Left ventricle myocardium inferior (tissue), 1 donor: ENCODE data around the gene MAGEA8. TPM values are rescaled to one million over a fixed set of nuclear protein-coding genes. Genes with fewer than 3 reads are reported as not detected.
"Not testable (repeated sequence)": the region's sequence is repeated elsewhere in the genome, so short reads cannot be mapped to it uniquely, and the experiment has no call there.

Experiments
- DNase-seq: peaks from one replicate; pipeline ENCODE4 v3.0.0-alpha.2; 2020
- H3K27ac ChIP-seq: fragments of 200-600 bp; replicated peaks from 2 replicates; pipeline ENCODE4 v1.8.0; 2021
- H3K27me3 ChIP-seq: fragments of 200-600 bp; 2 replicates; pipeline ENCODE4 v1.8.0; 2021; ENCODE audit warnings: low read depth
- H3K36me3 ChIP-seq: fragments of 200-600 bp; 2 replicates; pipeline ENCODE4 v1.8.0; 2021
- H3K4me1 ChIP-seq: fragments of 200-600 bp; 2 replicates; pipeline ENCODE4 v1.8.0; 2021
- H3K4me3 ChIP-seq: fragments of 200-600 bp; 2 replicates; pipeline ENCODE4 v1.8.0; 2021; ENCODE audit warnings: mild to moderate bottlenecking, moderate library complexity
- H3K9me3 ChIP-seq: fragments of 200-600 bp; replicated peaks from 2 replicates; pipeline ENCODE4 v1.8.0; 2021
- intact Hi-C: fragments of 100-400 bp; cut with micrococcal nuclease; formaldehyde crosslinking; loops from one replicate; pipeline ENCODE4 v1.11.0; 2022
- total RNA-seq: library from RNA; stranded (reverse); fragmentation: NEBNext Ultra II Directional; extraction: Animal tissue kit (Norgen Biotek cat#: 25700); gene quantifications from one replicate; pipeline ENCODE4 v1.2.1, GENCODE V29; 2021
- donor health status: DM: no; HTN: yes; CAD: no; lungs with severe emphysema.

MAGEA8 gene
- total RNA-seq, 1 donor from 2014 or later: not detected

DNA sequence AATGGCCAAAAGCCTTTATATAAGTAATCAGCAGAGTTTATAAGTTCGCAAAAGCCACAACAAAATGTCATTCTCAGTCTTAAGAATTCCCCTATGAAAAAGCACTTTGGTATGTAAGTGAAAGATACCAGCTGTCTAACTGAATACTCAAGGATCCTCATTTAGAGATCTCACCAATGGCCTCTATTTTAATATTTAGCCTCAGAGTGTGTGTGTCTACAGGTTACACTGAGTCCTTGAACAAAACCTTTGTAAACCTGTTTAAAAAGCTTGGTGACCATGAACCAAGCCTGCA lies 46.9 kb downstream of the MAGEA8 start:
- H3K27ac ChIP-seq, H3K9me3 ChIP-seq, DNase-seq, H3K27me3 ChIP-seq, intact Hi-C loops, H3K4me3 ChIP-seq, H3K4me1 ChIP-seq, H3K36me3 ChIP-seq: not testable (repeated sequence)

DNA sequence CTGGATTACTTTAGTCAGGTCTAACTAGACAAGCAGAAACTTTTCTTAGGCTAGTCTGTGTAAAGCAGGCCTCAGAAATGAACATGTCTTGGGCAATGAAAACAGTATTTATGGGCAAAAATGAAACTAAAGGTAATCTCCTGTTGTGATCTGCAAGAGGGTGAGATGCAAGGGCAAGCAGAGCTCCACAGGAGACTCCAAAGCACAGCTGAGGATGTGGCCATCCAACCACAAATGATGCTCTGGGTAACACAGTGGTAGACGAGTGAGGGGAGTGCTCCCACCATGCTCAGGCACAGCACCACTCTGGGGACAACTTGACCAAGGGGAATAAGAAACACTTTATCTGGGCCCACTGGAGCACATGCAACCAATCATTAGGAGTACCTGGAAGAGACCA lies 47.7 kb downstream of the MAGEA8 start:
- H3K9me3 ChIP-seq, H3K27ac ChIP-seq, H3K36me3 ChIP-seq, H3K4me1 ChIP-seq, H3K4me3 ChIP-seq, DNase-seq, H3K27me3 ChIP-seq, intact Hi-C loops: not testable (repeated sequence)

DNA sequence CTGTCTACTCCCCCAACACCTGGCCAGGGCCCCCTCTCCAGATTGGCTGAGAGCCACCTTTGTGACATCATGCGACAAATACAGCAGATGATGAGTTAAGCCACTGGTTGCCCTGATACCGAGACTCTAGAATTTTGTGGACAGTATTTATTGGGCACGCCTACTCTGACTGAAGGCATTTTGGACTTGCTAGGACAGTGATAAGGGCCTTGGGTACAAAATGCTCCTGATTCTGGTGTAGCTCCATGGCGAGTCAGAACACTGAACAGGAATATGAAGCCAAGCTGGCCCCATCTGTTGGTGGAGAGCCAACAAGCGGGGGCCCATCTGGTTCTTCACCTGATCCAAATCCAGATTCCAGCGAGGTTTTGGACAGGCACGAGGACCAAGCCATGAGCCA lies 48.4 kb downstream of the MAGEA8 start, which contains the start of gene HSFX4:
Gene HSFX4, plus strand, starts transcription at position 174 of the 400 bp plus-strand sequence. Its CDS starts 72 bp downstream, at position 246.
- H3K36me3 ChIP-seq, H3K4me3 ChIP-seq, intact Hi-C loops, H3K4me1 ChIP-seq, DNase-seq, H3K27me3 ChIP-seq, H3K9me3 ChIP-seq, H3K27ac ChIP-seq: not testable (repeated sequence)

DNA sequence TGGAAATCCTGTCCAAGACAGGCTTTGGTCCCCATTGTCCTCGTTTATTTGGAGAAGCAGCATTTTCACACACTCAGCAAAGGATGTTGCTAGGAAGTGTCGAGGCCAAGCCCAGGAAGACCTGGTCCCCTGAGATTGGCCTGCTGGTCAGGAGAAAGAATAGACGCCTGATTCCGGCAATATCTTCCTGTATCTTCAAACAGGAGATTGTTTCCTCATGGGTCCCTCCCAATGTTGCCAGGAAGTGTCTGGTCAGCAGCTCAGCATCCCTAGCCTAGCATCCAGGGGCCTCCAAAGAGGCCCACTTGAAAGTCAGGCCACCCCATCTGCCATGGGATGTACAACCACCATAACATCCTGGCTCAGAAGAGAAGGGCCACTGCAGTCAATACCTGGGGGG lies 50.4 kb downstream of the MAGEA8 start:
- DNase-seq, H3K9me3 ChIP-seq, intact Hi-C loops, H3K36me3 ChIP-seq, H3K4me1 ChIP-seq, H3K27me3 ChIP-seq, H3K27ac ChIP-seq, H3K4me3 ChIP-seq: not testable (repeated sequence)

DNA sequence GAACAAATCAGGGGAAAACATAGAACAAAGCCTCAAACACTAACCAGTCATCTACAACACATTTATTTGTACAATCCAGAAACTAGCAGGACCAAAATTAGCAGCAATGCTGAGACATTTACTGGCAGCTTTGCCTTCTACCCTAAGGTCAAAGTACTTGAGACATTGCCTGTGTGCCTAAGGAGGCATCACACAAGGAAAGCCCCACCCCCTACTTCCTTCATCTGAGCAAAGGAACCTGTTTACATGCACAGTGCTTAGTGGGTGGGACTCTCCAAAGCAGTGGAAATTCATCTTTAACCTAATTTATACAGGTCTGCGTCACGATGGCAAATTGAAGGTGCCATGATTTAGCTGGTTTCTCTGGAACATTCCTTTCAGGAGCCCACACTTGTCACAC lies 51.2 kb downstream of the MAGEA8 start:
- not testable (repeated sequence) for H3K27me3 ChIP-seq

DNA sequence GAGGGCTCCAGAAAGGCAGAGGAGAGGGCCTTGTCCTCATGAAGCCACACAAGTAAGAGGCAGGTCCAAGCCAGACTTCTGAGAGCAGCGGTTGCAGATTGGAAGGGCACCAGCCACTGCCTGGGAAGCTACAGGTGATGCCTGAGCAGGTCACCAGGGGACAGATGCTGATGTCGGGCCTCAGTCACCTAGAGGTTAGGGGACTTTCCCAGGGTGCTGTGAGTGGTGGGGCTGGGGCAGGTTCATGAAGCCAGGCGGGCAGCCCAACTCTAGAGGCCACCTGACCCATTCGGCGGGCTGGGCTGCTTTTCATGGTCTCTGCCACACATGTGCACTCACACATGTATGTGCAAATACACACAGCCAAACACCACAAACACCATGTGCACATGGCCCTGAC lies 52.0 kb downstream of the MAGEA8 start:
- H3K27ac ChIP-seq, H3K4me3 ChIP-seq, H3K36me3 ChIP-seq, H3K27me3 ChIP-seq, intact Hi-C loops, DNase-seq, H3K9me3 ChIP-seq, H3K4me1 ChIP-seq: not testable (repeated sequence)

More for the DNA sequence above, 51.2 kb downstream of the MAGEA8 start:
- intact Hi-C loops, H3K4me1 ChIP-seq, H3K27ac ChIP-seq, H3K9me3 ChIP-seq, H3K36me3 ChIP-seq, H3K4me3 ChIP-seq, DNase-seq: not testable (repeated sequence)

DNA sequence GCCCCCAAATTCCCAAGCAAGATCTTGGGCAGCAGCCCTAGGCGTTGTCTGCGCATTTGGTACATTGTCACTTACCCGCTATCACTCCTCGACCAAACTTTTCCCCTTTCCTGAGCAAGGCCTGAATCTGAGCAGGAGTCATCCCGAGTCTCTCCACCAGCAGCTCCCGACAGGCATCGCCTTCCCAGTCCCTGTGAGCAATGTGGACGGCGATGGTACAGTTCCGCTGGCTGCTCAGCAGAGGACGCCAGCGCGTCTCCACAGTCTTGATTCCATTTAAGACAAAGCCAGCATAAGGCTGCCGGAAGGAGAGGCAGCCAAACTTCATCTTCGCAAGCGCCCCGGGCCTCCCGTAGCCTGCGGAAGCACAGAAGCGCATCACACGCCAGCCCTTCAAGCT lies 52.6 kb downstream of the MAGEA8 start:
- H3K4me1 ChIP-seq, H3K4me3 ChIP-seq, H3K9me3 ChIP-seq, H3K27me3 ChIP-seq, intact Hi-C loops, H3K36me3 ChIP-seq, H3K27ac ChIP-seq, DNase-seq: not testable (repeated sequence)

Other genes with a start within 250 kb of the MAGEA8 start
- gene TMEM185A, start 249.4 kb upstream of the MAGEA8 start, total RNA-seq: 42.2 TPM
- not detected for gene MAGEA11, start 169.1 kb upstream of the MAGEA8 start, total RNA-seq
- gene HSFX1, start 107.1 kb upstream of the MAGEA8 start, total RNA-seq: 3.0 TPM
- not detected for gene MAGEA9, start 99.3 kb upstream of the MAGEA8 start, total RNA-seq
- gene HSFX4, start 48.4 kb downstream of the MAGEA8 start, total RNA-seq: not detected
- 25.5 TPM for gene EOLA2, start 57.3 kb downstream of the MAGEA8 start, total RNA-seq